Stimulated activated CD4-positive, alpha-beta T cell treated with anti-CD3 and anti-CD28 coated beads, Interleukin-1b, Interleukin-23, amount 100 ng/mL, for 24 hours (primary cell): ENCODE measurements around the gene PLEKHM1.

Experiments
- DNase-seq, 4 experiments: peaks; one replicate each; pipeline ENCODE4 v3.0.0-alpha.2; 2020; ENCODE audit warnings: low read depth in 4 of 4, low spot score in 1 of 4

PLEKHM1 gene

GRCh38 chr17:45427181-45427835 lies 63.2 kb downstream of the PLEKHM1 start:
- no peak for DNase-seq

GRCh38 chr17:45426561-45426960 lies 64.0 kb downstream of the PLEKHM1 start:
- no peak for DNase-seq

DNA sequence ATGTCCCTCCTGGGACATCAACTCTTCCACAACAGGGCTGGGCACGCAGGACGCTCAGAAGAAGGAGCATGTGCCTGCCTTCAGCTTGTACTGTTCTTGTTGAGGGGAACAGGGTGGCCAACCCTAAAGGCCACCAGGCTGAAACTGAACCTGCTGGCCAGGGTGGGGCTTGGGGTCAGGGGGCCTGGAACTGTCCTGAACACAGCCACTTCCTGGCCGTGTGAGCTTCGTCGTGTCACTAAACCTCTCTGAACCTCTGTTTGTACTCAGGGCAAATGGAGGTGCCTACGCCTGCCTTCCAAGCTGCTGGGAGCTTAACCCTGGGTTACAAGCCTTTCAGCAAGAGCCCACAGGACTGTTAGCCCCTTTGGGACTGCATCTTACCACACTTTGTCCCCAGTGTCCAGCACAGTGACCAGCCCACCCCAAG lies 64.5 kb downstream of the PLEKHM1 start:
- DNase-seq: no peak

DNA sequence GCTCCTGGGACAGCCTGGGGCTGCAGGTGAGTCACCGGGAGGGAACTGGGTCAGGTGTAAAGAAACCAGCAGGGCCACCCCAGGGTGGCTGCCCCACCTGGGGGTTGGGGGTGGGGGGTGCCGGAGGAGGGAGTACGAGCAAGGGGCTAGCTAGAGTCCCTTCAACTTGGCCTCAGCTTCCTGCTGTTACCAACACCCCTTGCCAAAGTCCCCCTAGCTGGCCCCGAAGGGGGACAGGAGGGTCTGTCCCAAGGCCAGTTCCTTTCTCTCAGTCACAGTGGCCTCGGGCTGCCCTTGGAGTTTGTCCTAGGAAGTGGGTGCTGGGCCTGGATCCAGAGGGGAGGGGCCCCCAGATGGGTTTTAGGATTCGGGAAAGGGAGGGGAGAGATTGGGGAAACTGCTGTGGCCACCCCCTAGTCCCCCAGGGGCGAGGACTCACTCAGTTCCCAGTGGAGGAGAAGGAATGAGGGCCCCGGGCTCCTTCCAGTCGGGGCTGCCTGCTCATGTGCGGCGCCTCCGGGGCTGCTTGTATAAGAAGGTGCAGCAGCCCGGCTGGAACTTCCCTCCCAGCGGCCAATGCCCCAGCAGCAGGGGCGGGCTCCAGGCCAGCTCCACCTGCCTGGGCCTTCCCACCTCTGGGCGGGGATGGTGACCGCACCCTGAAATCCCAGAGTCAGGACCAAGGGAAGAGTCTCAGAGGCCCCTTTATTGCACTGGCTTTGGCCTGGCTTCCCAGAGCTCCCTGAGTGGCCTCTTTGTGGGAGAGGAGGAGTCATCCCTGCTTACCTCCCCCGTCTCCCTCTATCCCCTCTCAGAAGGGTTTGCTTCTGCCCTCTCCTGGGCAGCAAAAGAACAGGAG lies 65.2 kb downstream of the PLEKHM1 start:
- DNase-seq: no peak

GRCh38 chr17:45424769-45425124 lies 65.8 kb downstream of the PLEKHM1 start:
- no peak for DNase-seq

- DNase-seq: no peak
These were observed 66.6 kb downstream of the PLEKHM1 start for GRCh38 chr17:45423975-45424335.

DNA sequence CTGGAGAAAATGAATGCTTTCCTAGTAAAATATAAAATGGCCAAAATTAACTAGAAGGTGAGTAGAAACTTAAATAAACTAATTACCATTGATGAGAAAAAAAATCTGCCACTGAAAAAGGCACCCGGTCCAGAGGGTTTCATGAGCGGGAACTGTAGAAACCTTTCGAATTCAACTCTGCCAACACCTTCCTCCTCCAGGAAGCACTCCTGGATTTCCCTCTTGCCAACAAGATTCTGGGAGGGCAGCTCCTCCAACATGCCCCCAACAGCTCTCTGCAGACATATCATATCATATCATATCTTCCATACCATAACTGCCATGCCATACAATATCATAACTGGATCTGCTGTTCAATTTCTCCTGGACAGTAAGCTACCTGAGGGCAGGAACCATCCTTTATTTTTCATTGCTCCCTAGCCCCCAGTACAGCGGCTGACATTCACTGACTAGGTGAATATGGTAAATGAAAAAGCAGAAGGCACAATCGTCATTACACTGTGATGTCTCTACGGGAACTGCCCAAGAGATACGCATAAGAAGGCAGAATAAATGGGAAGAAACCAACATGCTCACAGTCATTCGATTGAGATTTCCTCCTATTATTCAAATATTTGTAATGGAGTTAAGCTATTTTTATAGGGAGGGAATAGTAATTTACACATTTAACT lies 67.1 kb downstream of the PLEKHM1 start:
- DNase-seq: no peak

DNA sequence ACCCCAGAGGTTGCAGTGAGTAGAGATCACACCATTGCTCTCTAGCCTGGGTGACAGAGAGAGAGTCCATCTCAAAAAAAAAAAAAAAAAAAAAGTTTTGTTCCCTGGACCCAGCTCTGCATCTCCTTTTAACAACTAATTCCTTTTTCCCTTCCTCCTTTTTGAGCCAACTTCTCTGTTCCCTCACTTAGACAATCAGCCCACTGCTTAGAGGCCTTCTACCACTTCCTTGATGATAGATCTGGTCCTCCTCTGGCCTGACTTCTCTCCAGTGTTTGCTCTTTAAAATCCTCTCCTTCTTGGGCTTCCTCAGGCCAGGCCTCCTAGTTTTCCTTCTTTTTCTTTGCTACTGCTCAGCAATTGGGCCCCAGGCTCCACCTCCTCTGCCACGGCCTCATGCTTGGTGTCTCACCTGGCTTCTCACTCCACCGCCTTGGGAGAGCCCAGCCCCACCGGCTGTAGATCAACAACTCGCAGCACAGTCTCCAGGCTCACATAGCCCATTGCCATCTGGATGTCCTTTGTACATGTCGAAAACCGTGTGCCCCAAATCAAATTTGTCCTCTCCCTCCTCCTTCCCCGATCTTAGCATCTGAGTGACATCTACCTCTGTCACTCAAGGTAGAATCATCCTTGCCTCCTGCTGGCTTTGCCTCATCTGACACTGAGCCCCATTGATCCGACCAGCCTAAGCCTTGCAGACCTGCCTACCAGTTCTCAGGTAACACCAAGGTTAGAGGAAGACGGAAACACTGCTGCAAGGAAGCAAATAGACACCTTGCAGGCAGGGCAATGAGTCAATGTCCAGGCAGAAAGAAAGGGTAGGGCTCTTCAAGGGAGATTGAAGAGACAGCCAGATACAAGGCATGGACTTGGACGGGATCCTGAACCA lies 75.3 kb downstream of the PLEKHM1 start:
- no peak for DNase-seq

DNA sequence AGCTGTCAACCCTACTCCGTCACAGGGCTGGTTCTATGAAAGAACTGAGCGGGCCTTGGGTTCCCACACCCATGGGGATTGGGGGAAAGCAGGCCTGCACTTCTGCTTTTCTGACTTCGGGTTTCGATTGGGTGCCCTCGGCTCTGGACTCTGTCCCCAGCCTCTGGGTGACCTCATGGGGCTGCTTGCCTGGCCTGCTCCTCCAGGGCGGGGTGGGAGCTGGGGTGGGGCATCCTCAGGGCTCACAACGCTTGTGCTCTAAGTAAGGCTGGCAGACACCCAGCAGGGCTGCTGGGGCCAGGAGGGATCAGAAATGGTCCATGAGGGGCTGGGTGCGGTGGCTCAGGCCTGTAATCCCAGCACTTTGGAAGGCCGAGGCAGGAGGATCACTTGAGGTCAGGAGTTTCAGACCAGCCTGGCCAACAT lies 77.0 kb downstream of the PLEKHM1 start:
- DNase-seq: no peak

DNA sequence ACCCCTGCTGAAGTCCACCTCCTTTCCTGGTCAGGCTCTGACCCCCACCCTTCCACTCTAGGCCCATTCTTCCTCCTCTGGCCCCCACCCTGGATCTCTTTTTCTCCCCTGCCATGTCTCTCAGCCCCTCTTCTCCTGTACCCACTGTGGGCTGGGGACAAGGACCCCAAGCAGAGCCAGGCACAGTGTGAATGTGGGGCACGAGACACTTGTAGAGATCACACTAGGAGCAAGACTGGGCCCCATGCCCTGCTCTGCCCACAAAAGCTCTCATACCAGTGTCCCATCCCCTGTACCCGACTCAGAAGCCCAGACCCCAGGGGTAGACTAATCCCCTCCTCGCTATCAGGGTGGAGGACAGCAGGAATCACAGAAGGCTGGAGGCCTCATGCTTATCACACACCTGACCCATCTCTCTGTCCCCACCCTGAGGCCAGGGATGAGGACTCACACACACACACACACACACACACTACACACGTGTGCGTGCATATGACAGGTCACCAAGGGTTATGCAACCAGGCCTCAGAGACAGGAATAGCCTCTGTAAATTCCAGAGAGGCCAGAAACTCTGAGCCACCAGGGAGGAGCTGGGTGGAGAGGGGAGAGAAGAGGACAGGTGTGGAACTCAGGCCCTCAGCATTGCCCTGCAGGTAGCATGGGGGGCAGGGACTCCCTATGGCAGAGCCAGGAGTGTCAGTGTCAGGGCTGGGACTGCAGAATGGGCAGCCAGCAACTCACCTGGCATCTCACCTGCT lies 79.0 kb downstream of the PLEKHM1 start:
- no peak for DNase-seq

DNA sequence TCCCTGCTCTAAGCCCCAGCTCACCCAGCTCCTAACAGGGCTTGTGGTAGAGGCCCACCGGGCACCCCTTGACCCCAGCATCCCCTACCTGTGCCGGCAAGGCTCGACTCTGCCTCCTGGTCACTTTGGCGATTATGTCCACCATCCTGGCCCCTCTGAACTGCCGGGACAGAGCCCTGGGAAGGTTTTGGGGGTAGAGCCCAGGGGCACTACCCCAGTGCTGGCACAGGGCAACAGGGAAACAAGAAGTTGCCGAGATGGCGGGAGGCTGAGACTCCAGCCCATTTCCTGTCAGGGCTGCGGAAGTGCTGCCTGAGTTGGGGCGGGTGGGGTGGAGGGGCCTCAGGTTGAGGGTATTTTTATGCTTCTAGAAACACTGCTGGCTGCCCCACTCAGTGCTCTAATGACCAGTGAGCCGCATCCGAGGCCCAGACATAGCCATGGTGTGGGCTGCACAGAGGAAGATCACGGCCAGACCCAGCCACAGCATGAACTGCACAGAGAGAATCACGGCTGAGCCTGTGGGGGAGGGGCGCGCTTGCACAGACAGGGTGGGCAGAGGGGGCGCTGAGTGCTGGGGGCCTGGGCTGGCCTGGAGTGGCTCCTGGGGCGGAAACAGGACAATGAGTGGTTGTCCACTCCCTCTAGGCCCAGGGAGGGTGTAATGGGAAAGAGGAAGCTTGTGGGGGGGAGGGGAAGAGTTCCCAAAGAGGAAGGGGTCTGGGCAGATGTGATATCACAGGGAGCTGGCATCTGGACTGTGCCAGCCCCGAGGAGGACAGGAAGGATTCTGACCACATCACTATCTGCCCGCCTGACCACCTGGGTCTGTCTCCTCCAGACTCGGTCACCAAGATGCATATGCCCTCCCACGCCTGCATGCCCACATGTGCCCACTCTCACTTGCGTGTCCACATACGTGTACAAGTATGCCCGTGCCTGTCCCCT lies 80.1 kb downstream of the PLEKHM1 start:
- peak in 3 of 4 experiments; percentile 43 to 55 (median 52) for DNase-seq

DNA sequence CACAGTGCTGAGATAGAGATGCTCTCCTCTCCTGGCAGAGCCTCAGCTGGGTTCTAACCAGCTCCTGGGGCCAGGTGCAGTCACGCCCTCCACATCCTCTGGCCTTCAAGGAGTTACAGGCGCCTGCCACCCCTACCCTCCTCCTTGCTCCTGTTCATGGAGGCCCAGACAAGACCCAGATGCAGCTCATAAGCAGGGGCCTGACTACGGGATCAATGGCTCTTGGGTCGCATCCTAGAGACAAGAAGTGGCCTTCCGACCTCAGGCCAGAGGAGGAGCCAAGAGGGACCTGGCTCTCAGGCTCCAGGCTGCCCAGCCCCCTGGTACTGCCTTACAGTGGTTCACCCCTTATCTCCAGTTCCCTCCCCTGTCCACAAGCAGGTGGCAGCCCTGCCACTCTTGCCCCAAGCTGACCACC lies 80.9 kb downstream of the PLEKHM1 start:
- no peak for DNase-seq

DNA sequence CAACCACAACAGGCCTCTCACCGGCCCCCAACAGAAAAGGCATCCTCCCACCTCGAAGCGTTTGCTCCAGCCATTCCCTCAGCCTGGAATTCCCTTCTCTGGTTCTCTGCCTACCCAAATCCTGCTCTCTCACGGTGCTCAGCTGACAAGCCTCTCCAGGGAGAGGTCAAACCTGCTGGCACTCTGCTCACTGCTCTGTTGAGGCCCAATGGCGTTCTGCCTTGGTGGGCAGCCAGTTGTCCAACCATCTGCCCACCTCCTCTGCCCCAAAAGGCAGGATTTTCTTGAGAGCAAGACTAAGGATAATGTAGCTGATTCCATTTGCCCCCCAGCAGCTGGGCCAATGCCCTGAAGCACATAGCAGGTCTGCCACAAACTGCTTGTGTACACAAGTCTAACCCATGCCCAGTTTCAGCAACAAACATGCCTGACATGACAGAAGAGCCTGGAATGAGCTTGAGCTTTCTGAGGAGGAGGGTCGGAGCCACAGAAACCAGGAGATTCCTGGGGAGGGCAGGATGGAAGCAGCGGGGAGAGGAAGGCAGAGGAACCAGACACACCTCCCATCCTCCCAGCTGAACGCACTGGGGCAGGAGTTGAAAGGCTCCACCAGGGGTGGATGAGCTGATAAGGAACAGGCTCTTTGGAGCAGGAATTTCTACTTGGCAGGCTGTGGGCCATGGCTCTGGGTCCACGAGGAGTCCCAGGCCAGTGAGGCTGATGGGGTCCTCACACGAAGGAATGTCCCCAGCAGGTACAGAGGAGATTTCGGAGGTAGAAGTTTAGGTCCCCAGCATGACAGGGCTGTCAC lies 81.7 kb downstream of the PLEKHM1 start:
- DNase-seq: no peak

- no peak for DNase-seq
These were observed 84.4 kb downstream of the PLEKHM1 start for GRCh38 chr17:45406107-45406506.

GRCh38 chr17:45405250-45406086 lies 85.1 kb downstream of the PLEKHM1 start:
- no peak for DNase-seq

- DNase-seq: no peak
These were observed 85.7 kb downstream of the PLEKHM1 start for GRCh38 chr17:45404870-45405249.

GRCh38 chr17:45403906-45404490 lies 86.5 kb downstream of the PLEKHM1 start:
- DNase-seq: no peak
